Heart left ventricle (tissue), 13 donors: ENCODE data around the gene SELENOM.

Experiments
- POLR2A ChIP-seq, 2 donors: fragments of 450-650 bp; IDR thresholded peaks; one replicate each; pipeline ENCODE4 v1.6.1; 2017; ENCODE audit warnings: antibody characterized with exemption in 2 of 2, mild to moderate bottlenecking in 2 of 2, moderate library complexity in 2 of 2
- TF ChIP-seq, protein P1 (sequence below), 12 donors: fragments of 200-600 bp; sonication (generic) in 4 of 12; IDR thresholded peaks; one replicate each; pipeline versions ENCODE4 v1.5.0 to v1.8.0; 2018 to 2022; ENCODE audit warnings: antibody characterized with exemption in 12 of 12, mild to moderate bottlenecking in 5 of 12
- donor health status: ischemic (EF 13 %, LVEDD 7.1; RV severe dilation, severe dysfunction).
- donor health status: DM: no; HTN: yes; CAD: no.
- donor health status: DM: no; HTN: no; CAD: no.
- donor health status: ischemic (EF 25% LVEDD 6.9; RV normal size, moderate dysfunction).
- donor health status: ischemic (EF 25% LVEDD 5.7; RV mildly dilated, moderate dysfunction).
- donor health status: ischemic (EF 35%, LVEDD 5.7; RV mildly dilated, moderate dysfunction).
- donor health status: nonischemic (EF 11% LVEDD 7.7; RV severe dilation, severe dysfunction).
- donor health status: DM: yes; HTN: yes; CAD: no.
- donor health status: PGD.
- donor health status: ischemic (EF 29% LVEDD 5.4; RV normal size, mild dysfunction).
- donor health status: nonischemic (EF 23%, LVEDD 6.1; RV moderate dilation, normal function).

DNA sequence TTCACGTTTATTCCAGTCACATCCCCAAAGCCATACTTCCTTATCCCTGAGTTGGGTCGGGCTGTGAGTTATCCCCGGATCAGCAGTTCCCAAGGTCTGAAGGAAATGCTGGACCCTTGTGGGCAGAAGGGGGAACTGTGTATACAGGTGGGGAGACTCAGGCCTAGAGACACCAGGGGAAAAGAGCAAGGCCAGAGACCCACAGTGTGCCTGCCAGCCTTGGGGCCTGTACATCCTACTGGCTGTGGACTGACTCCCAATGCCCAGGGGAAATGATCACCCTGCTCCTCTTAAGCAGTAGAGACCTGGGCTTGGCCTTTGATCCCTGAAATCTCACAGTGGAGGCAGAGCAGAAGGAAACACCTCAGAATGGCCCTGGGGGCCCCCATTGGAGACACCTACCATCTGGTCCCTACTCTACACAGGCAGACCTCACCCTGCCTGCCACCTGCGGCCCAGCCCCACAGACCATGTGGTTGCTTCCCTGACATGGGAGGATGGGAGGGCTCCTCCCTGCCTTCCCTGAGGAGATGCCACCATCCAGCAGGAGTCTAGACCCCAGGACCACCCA lies 1.3 kb downstream of the SELENOM start:
- TF ChIP-seq, protein P1, sequence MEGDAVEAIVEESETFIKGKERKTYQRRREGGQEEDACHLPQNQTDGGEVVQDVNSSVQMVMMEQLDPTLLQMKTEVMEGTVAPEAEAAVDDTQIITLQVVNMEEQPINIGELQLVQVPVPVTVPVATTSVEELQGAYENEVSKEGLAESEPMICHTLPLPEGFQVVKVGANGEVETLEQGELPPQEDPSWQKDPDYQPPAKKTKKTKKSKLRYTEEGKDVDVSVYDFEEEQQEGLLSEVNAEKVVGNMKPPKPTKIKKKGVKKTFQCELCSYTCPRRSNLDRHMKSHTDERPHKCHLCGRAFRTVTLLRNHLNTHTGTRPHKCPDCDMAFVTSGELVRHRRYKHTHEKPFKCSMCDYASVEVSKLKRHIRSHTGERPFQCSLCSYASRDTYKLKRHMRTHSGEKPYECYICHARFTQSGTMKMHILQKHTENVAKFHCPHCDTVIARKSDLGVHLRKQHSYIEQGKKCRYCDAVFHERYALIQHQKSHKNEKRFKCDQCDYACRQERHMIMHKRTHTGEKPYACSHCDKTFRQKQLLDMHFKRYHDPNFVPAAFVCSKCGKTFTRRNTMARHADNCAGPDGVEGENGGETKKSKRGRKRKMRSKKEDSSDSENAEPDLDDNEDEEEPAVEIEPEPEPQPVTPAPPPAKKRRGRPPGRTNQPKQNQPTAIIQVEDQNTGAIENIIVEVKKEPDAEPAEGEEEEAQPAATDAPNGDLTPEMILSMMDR (IDR thresholded peaks at IDR 0.05): peak in 1 of 12 donors; percentile 8
- no peak for TF ChIP-seq POLR2A (IDR thresholded peaks at IDR 0.05)
